Mesendoderm (in vitro differentiated cells): ENCODE measurements around the gene HSPA2.
A peak's percentile ranks its signal among the peaks of the same experiment; 100 is the strongest.

Source experiments
- DNase-seq: peaks from one replicate; pipeline ENCODE4 v3.0.0; 2013
- H2AK5ac ChIP-seq: 2 replicates; pipeline ENCODE4 v1.6.1; 2013; ENCODE audit warnings: low read length, inconsistent platforms
- H2BK120ac ChIP-seq: 2 replicates; pipeline ENCODE4 v1.6.1; 2013; ENCODE audit warnings: low read depth, mild to moderate bottlenecking, low read length, moderate library complexity, mixed read lengths
- H2BK15ac ChIP-seq: replicated peaks from 2 replicates; pipeline ENCODE4 v1.6.1; 2013; ENCODE audit warnings: low read depth, mild to moderate bottlenecking, moderate library complexity
- H2BK5ac ChIP-seq: 2 replicates; pipeline ENCODE4 v1.6.1; 2013; ENCODE audit warnings: low read length, inconsistent platforms
- H3K18ac ChIP-seq: 2 replicates; pipeline ENCODE4 v1.6.1; 2013; ENCODE audit warnings: mild to moderate bottlenecking, low read length, mixed read lengths
- H3K23ac ChIP-seq: one replicate; pipeline ENCODE4 v1.6.1; 2013; ENCODE audit warnings: low read length
- H3K27ac ChIP-seq: 2 replicates; pipeline ENCODE4 v1.5.1; 2013; ENCODE audit warnings: low read depth, mild to moderate bottlenecking, inconsistent platforms, low read length, moderate library complexity
- H3K27me3 ChIP-seq: 2 replicates; pipeline ENCODE4 v1.6.1; 2013; ENCODE audit warnings: low read length, control low read depth, mild to moderate bottlenecking, inconsistent platforms; ENCODE audit not compliant: insufficient read depth, poor library complexity
- H3K36me3 ChIP-seq: 2 replicates; pipeline ENCODE4 v1.6.1; 2013; ENCODE audit warnings: low read length, inconsistent platforms; ENCODE audit not compliant: control insufficient read depth, insufficient read depth
- H3K4ac ChIP-seq: one replicate; pipeline ENCODE4 v1.6.1; 2013; ENCODE audit warnings: low read depth, mild to moderate bottlenecking, low read length, moderate library complexity
- H3K4me1 ChIP-seq: 2 replicates; pipeline ENCODE4 v1.6.1; 2013; ENCODE audit warnings: low read depth, low read length, inconsistent platforms; ENCODE audit not compliant: control insufficient read depth
- H3K4me2 ChIP-seq: 2 replicates; pipeline ENCODE4 v1.6.1; 2013; ENCODE audit warnings: low read length
- H3K4me3 ChIP-seq: 2 replicates; pipeline ENCODE4 v1.5.1; 2013; ENCODE audit warnings: mild to moderate bottlenecking, low read length
- H3K56ac ChIP-seq: one replicate; pipeline ENCODE4 v1.6.1; 2013; ENCODE audit warnings: low read length
- H3K79me1 ChIP-seq: 2 replicates; pipeline ENCODE4 v1.6.1; 2013; ENCODE audit warnings: low read length, inconsistent platforms
- H3K79me2 ChIP-seq: 2 replicates; pipeline ENCODE4 v1.6.1; 2013; ENCODE audit warnings: mild to moderate bottlenecking, low read length; ENCODE audit not compliant: control insufficient read depth, insufficient read depth
- H3K9ac ChIP-seq: 2 replicates; pipeline ENCODE4 v1.6.1; 2013; ENCODE audit warnings: low read length, inconsistent platforms
- H4K5ac ChIP-seq: one replicate; pipeline ENCODE4 v1.6.1; 2013; ENCODE audit warnings: low read length
- H4K8ac ChIP-seq: one replicate; pipeline ENCODE4 v1.6.1; 2013; ENCODE audit warnings: low read depth, mild to moderate bottlenecking, control low read depth, low read length, moderate library complexity
- WGBS: extraction: QIAGEN DNeasy Blood & Tissue Kit; methylation state at CpG from one replicate; pipeline ENCODE4 v1.1.7; 2013; ENCODE audit warnings: low lambda C conversion rate, missing lambda C conversion rate; ENCODE audit not compliant: insufficient coverage; ENCODE audit errors: extremely low coverage; 5-methylcytosine and 5-hydroxymethylcytosine counted together

The HSPA2 gene

GRCh38 chr14:64549016-64549415, 8.5 kb downstream of the HSPA2 start:
- no peak overlapping the region for H2AK5ac ChIP-seq
- H3K79me2 ChIP-seq: no peaks in the 10 kb centered on the region
- H3K27ac ChIP-seq: no peak overlapping the region
- no peaks in the 10 kb centered on the region for H3K27me3 ChIP-seq
- no peak overlapping the region for H4K5ac ChIP-seq
- no peak overlapping the region for H3K9ac ChIP-seq
- H3K4ac ChIP-seq: no peak overlapping the region
- H3K18ac ChIP-seq: no peak overlapping the region
- H3K56ac ChIP-seq: no peak overlapping the region
- no peak overlapping the region for H3K4me2 ChIP-seq
- no peak overlapping the region for H3K23ac ChIP-seq
- no peak for DNase-seq
- no peak overlapping the region for H4K8ac ChIP-seq
- H2BK5ac ChIP-seq: no peak overlapping the region
- no peak overlapping the region for H2BK120ac ChIP-seq
- no peak overlapping the region for H3K4me3 ChIP-seq
- no peaks in the 10 kb centered on the region for H3K79me1 ChIP-seq
- no peaks in the 10 kb centered on the region for H3K36me3 ChIP-seq
- H2BK15ac ChIP-seq: no peak overlapping the region
- H3K4me1 ChIP-seq: peaks cover 1% of the 10 kb centered on the region
- WGBS: no CpG with 5 or more reads among the region's 1 CpG

- DNase-seq: peak; percentile 62
- H2BK15ac ChIP-seq: peak within 1 kb of the TSS; percentile 9
- peak within 1 kb of the TSS; percentile 45 for H3K4me3 ChIP-seq
Observed at GRCh38 chr14:64549791-64550620, 9.5 kb downstream of the HSPA2 start, which contains the start of gene PPP1R36. PPP1R36 (plus strand) TSS chr14:64549961; CDS start chr14:64549998, 37 bp downstream.

GRCh38 chr14:64550621-64551333, 10.2 kb downstream of the HSPA2 start:
- DNase-seq: no peak
- peaks cover 1% of the 10 kb centered on the region for H3K4me1 ChIP-seq
- no peak overlapping the region for H2BK5ac ChIP-seq
- peak overlapping the region; percentile 94 for H3K56ac ChIP-seq
- peak overlapping the region; percentile 72 for H3K9ac ChIP-seq
- H3K79me1 ChIP-seq: no peaks in the 10 kb centered on the region
- no peak overlapping the region for H3K27ac ChIP-seq
- no peak overlapping the region for H4K5ac ChIP-seq
- no peak overlapping the region for H3K4ac ChIP-seq
- H2BK120ac ChIP-seq: no peak overlapping the region
- no peak overlapping the region for H3K23ac ChIP-seq
- H3K18ac ChIP-seq: no peak overlapping the region
- no peak overlapping the region for H2AK5ac ChIP-seq
- no peaks in the 10 kb centered on the region for H3K36me3 ChIP-seq
- 100% methylated on average over 1 of the region's 7 CpGs for WGBS
- H3K27me3 ChIP-seq: no peaks in the 10 kb centered on the region
- H3K4me2 ChIP-seq: peak overlapping the region; percentile 67
- no peak overlapping the region for H3K4me3 ChIP-seq
- no peak overlapping the region for H2BK15ac ChIP-seq
- H4K8ac ChIP-seq: no peak overlapping the region
- H3K79me2 ChIP-seq: no peaks in the 10 kb centered on the region

More at GRCh38 chr14:64549791-64550620, 9.5 kb downstream of the HSPA2 start, which contains the start of gene PPP1R36:
- H2AK5ac ChIP-seq: no peak within 1 kb of the TSS
- H3K56ac ChIP-seq: peak within 1 kb of the TSS; percentile 94
- no peak within 1 kb of the TSS for H3K27ac ChIP-seq
- H3K79me1 ChIP-seq: no peaks in the 10 kb centered on the region
- no peak within 1 kb of the TSS for H3K23ac ChIP-seq
- no CpG with 5 or more reads among the region's 54 CpGs for WGBS
- H2BK120ac ChIP-seq: no peak within 1 kb of the TSS
- H4K5ac ChIP-seq: no peak within 1 kb of the TSS
- H3K4me1 ChIP-seq: peaks cover 1% of the 10 kb centered on the region
- peak within 1 kb of the TSS; percentile 72 for H3K9ac ChIP-seq
- peak within 1 kb of the TSS; percentile 46 for H3K18ac ChIP-seq
- no peak within 1 kb of the TSS for H2BK5ac ChIP-seq
- no peaks in the 10 kb centered on the region for H3K36me3 ChIP-seq
- H3K4ac ChIP-seq: peak within 1 kb of the TSS; percentile 40
- peak within 1 kb of the TSS; percentile 67 for H3K4me2 ChIP-seq
- H4K8ac ChIP-seq: no peak within 1 kb of the TSS
- no peaks in the 10 kb centered on the region for H3K27me3 ChIP-seq
- no peaks in the 10 kb centered on the region for H3K79me2 ChIP-seq

GRCh38 chr14:64554556-64554955, 14.0 kb downstream of the HSPA2 start:
- Histone ChIP-seq H3K18ac (no peak overlapping the region), H3K27ac (no peak overlapping the region)

GRCh38 chr14:64556526-64556925, 16.0 kb downstream of the HSPA2 start:
- Histone ChIP-seq H3K18ac (no peak overlapping the region), H3K79me1 (no peaks in the 10 kb centered on the region), H3K4ac (no peak overlapping the region), H4K8ac (no peak overlapping the region), H3K27ac (no peak overlapping the region), H3K4me2 (no peak overlapping the region), H3K4me1 (peaks cover 5% of the 10 kb centered on the region), H2AK5ac (no peak overlapping the region), H3K23ac (no peak overlapping the region), H3K79me2 (no peaks in the 10 kb centered on the region), H2BK120ac (no peak overlapping the region), H3K4me3 (no peak overlapping the region), H2BK5ac (no peak overlapping the region), H3K27me3 (no peaks in the 10 kb centered on the region), H4K5ac (no peak overlapping the region), H3K36me3 (no peaks in the 10 kb centered on the region), H2BK15ac (no peak overlapping the region), H3K56ac (no peak overlapping the region), H3K9ac (no peak overlapping the region)
- WGBS: no CpG with 5 or more reads among the region's 5 CpGs
- DNase-seq: peak; percentile 80

More at GRCh38 chr14:64554556-64554955, 14.0 kb downstream of the HSPA2 start:
- H3K79me1 ChIP-seq: no peaks in the 10 kb centered on the region
- H3K4me1 ChIP-seq: no peaks in the 10 kb centered on the region
- no peak overlapping the region for H4K5ac ChIP-seq
- no peaks in the 10 kb centered on the region for H3K36me3 ChIP-seq
- peak overlapping the region; percentile 99 for H2BK15ac ChIP-seq
- no peak overlapping the region for H3K23ac ChIP-seq
- H3K56ac ChIP-seq: no peak overlapping the region
- H3K4me3 ChIP-seq: no peak overlapping the region
- H2AK5ac ChIP-seq: no peak overlapping the region
- H3K9ac ChIP-seq: no peak overlapping the region
- no peak overlapping the region for H4K8ac ChIP-seq
- no peaks in the 10 kb centered on the region for H3K27me3 ChIP-seq
- no peak overlapping the region for H2BK5ac ChIP-seq
- no peak overlapping the region for H3K4ac ChIP-seq
- H2BK120ac ChIP-seq: no peak overlapping the region
- H3K4me2 ChIP-seq: no peak overlapping the region
- WGBS: no CpG with 5 or more reads among the region's 4 CpGs
- no peaks in the 10 kb centered on the region for H3K79me2 ChIP-seq
- DNase-seq: peak; percentile 58
